GM12865 (cell line): Measurements from ENCODE around the gene C5orf15.

ENCODE experiments used
- DNase-seq: peaks from one replicate; pipeline ENCODE4 v3.0.0; 2010; ENCODE audit warnings: low read depth
- H3K4me3 ChIP-seq: 2 replicates; pipeline ENCODE4 v1.5.1; 2011; ENCODE audit warnings: mild to moderate bottlenecking, low read depth, low read length, control low read depth
- CTCF ChIP-seq: IDR thresholded peaks from 2 replicates; pipeline ENCODE4 v1.5.1; 2011; ENCODE audit warnings: low read length, control low read depth, low read depth, inconsistent platforms; ENCODE audit not compliant: insufficient read depth; ENCODE audit errors: missing control alignments

The C5orf15 gene

DNA sequence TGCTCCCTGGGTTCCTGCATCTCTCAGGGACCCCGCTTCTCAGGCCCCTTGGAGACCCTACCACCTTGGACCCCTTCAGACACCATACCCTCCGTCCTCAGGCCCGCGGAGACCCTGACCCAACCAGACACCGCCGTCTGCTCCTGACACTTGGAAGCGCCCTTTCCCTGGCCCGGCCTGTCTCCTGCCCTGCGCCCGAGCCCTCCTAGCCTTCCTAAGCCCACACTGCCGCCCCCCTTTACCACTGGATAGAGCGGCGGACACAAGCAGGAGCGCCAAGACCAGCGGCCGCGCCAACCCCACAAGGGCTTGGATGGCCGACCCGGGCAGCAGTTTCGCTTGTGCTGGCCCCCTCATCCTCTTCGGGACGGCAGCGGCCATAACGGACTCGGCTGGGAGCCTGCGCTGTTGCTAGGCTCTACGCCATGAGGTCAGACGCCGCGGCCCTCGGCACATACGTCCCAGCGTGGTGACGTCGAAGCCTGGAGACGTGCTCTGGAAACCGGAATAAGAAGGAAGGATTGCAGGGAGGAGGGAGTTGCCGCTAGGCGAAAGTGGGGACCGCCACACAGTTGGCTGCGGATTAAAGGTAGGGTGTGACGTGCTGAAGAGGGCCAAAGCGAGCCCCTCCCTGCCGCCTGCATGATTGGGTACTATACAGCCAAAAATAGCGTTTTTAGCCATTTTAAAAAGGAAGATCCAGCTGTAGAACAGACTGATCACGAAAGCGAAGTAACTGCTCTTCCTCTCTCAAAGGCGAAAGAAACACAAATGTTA, at the start of gene C5orf15:
TSS of gene C5orf15 (minus strand) at position 422 of the 777 bp plus-strand sequence. CDS start at position 381, 41 bp downstream.
- H3K4me3 ChIP-seq = peak within 1 kb of the TSS; percentile 80
- no peak for TF ChIP-seq CTCF
- peak; percentile 98 for DNase-seq

GRCh38 chr5:134008266-134008749, 39.9 kb upstream of the C5orf15 start:
- no peak for DNase-seq
- no peak for TF ChIP-seq CTCF
- H3K4me3 ChIP-seq = no peak overlapping the region

DNA sequence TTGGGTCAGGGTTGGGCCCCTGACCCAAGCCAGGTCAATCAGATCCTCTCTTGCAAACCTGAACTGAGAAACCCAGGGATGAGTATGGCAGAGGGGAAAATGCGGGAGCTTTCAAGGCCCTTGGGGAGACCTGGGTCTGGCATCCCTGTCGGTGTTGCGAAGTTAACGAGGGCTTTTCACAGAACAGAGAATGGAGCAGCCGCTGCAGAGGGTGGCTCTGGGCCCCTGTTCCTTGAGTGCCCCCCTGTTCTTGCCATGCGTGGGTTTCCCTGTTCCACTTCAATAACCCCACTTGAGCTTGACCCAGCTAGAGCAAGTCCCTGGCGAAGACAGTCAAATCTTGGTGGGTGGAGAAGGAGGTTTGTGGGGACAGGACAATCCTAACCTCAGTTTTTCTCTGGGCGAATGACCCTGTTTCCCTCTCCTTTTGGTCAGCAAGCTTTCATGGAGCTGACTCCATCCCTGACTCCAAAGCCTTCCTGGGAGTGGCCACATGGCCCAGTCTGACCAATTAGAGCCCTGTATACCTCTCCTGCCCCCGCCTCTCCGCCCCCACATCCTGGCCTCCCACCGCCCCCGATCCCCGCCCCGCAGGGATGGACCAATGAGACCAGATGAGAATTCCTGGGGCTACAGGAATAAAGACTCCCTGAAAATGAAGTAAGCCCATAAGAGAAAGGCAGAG, 39.3 kb upstream of the C5orf15 start:
- TF ChIP-seq CTCF = no peak
- no peak overlapping the region for H3K4me3 ChIP-seq
- DNase-seq = no peak

GRCh38 chr5:134006115-134006514, 37.7 kb upstream of the C5orf15 start:
- DNase-seq = no peak
- no peak for TF ChIP-seq CTCF
- H3K4me3 ChIP-seq = peak overlapping the region; percentile 96

DNA sequence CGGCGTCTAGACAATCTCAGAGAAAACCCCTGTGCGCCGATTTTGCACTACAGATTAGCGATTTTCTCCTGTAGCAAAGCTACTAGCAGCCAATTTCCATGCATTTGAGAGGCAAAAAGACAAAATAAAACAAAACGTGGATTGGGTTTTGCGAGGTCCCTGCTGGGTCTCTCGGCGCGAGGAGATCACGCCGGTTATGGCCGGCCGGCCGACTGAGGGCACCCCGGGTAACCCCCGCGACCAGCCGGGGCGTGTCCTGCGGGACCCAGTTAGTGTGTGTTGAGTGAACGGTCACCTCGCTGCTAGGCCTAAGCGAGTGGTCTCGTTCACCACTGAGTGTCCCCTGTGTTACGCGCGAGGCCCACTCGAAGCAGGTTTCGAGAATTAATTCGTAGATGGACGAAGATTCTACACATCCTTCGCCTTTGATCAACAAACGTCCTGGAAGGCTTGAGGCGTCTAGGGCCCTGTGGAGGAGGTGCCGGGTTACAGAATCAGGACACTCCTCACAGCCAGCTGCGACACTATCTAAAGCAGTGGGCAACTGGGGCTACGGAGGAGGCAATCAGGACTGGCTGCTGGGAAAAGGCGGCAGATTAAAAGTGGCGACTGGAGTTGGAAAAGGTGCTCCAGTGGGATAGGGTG, 37.1 kb upstream of the C5orf15 start:
- DNase-seq = peak; percentile 44
- H3K4me3 ChIP-seq = peak overlapping the region; percentile 96
- TF ChIP-seq CTCF = no peak

GRCh38 chr5:134004626-134005416, 36.4 kb upstream of the C5orf15 start, which contains the start of gene VDAC1:
Gene VDAC1 (minus strand): TSS chr5:134004975. CDS start chr5:133993012, 11,963 bp downstream.
- DNase-seq = peak; percentile 89
- peak within 1 kb of the TSS; percentile 96 for H3K4me3 ChIP-seq
- no peak for TF ChIP-seq CTCF
